MM.1S (cell line): ENCODE measurements around the gene MUSK.

Source experiments
- CTCF ChIP-seq: fragments of 300-600 bp; sonication (generic); IDR thresholded peaks from 2 replicates; pipeline ENCODE4 v1.5.1; 2016; ENCODE audit warnings: antibody characterized with exemption, low read length, mixed read lengths
- EZH2 ChIP-seq: fragments of 300-600 bp; sonication (generic); optimal IDR thresholded peaks from 2 replicates; pipeline ENCODE3; 2017; ENCODE audit warnings: low read depth, mild to moderate bottlenecking, antibody characterized with exemption, low read length, mixed read lengths

GRCh38 chr9:110802416-110803035, 133.9 kb downstream of the MUSK start:
- TF ChIP-seq CTCF = no peak
- no peak for TF ChIP-seq EZH2
